ENCODE data around the gene RD3L.

GRCh38 chr14:103948442-103948841 is 6.1 kb upstream of the RD3L start:
- no peak for TF ChIP-seq CTCF (conservative IDR thresholded peaks at IDR 0.05; ENCODE audit: low read depth, low read length)
- no peak for TF ChIP-seq EZH2 (IDR thresholded peaks at IDR 0.05; ENCODE audit: low read length, unreplicated experiment)
